ENCODE data around the gene SLC10A6.

Gene SLC10A6

DNA sequence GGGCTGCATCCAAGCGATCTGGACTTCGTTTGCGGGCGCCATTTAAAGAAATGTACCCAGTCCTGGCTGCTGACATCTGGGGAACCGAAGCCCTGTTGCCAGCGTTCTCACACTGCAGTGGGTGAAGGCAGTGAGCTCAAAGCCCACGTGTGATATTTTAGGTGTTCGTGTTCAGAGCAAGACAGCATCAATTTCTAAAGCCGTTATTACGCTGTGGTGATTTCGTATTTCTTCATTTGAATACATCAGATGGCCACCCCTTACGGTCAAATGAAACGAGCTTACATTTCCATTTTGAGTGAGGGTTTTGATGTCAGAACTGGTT is 43.4 kb upstream of the SLC10A6 start:
- H3K9me2 ChIP-seq (replicated peaks; ENCODE audit: insufficient read depth, low read length) = no peaks in the 10 kb centered on the region
- no peak overlapping the region for H2AFZ ChIP-seq (ENCODE audit: low read depth, low read length, severe bottlenecking)
- no peaks in the 10 kb centered on the region for H3K36me3 ChIP-seq (ENCODE audit: low read length)
- no peak overlapping the region for H3K4me2 ChIP-seq (ENCODE audit: low read depth, low read length, poor library complexity, severe bottlenecking)
- no peaks in the 10 kb centered on the region for H3K9me3 ChIP-seq (ENCODE audit: insufficient read depth, low read length)
- no peaks in the 10 kb centered on the region for H3F3A ChIP-seq (ENCODE audit: insufficient read depth)
- no peak for TF ChIP-seq EZH2phosphoT487 (conservative IDR thresholded peaks at IDR 0.05; ENCODE audit: low read length)
- no peak overlapping the region for H3K27ac ChIP-seq (ENCODE audit: low read depth, low read length)
- H3K9ac ChIP-seq (ENCODE audit: low read length) = no peak overlapping the region
- H3K27me3 ChIP-seq (ENCODE audit: low read length) = no peaks in the 10 kb centered on the region
- no peaks in the 10 kb centered on the region for H3K79me2 ChIP-seq (ENCODE audit: insufficient read depth, low read length)
- no peaks in the 10 kb centered on the region for H4K20me1 ChIP-seq (ENCODE audit: low read depth, low read length)
- H3K4me3 ChIP-seq (ENCODE audit: insufficient read depth, low read length, poor library complexity, severe bottlenecking) = no peak overlapping the region

DNA sequence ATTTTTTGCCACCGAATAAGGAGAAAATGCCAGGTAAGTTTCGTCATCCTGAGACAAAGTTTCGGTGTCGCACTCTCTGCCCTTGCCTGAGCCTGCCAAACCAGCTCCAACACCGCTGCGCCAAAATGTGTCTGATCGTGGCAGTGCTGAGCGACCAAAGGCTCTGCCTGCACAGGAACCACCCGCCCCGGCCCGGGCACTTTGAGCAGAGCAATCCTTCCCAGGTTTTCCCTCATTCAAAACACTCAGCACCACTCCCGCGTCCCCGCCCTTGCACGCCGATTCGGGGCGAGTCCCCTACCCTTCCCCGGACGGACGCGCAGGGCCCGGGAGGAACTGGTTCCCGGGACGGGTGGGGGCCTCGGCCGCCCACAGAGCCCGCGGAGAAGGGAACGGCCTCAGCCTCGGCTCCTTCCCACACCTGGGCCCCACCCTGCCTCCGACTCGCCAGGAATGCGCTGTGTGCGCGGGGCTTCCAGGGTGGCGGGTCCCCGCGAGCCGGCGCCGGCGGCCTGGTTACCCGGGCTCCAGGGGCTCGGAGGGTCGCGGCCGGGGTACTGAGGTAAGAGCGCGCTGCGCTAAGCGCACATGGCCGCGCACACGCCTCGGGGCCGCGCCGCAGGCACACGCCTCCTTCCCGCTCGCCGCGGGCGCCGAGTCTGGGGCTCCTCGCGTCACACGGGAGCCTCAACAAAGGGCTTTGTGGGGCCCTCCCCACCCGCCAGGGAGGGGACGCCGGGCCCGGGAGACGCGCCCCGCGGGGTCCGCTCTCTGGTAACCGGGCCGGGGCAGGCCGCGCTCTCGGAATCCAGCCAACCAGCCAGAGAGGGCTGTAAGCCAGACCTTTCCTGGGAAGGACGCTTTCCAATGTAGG is 42.8 kb upstream of the SLC10A6 start, which contains the start of gene C4orf36:
Gene C4orf36, minus strand, starts transcription at position 661 of the 874 bp plus-strand sequence. CDS start 902 bp downstream, outside the sequence.
- no peaks in the 10 kb centered on the region for H3F3A ChIP-seq (ENCODE audit: insufficient read depth)
- H3K79me2 ChIP-seq (ENCODE audit: insufficient read depth, low read length) = no peaks in the 10 kb centered on the region
- no peak within 1 kb of the TSS for H3K9ac ChIP-seq (ENCODE audit: low read length)
- H3K9me2 ChIP-seq (replicated peaks; ENCODE audit: insufficient read depth, low read length) = no peaks in the 10 kb centered on the region
- H3K4me2 ChIP-seq (ENCODE audit: low read depth, low read length, poor library complexity, severe bottlenecking) = no peak within 1 kb of the TSS
- no peaks in the 10 kb centered on the region for H3K9me3 ChIP-seq (ENCODE audit: insufficient read depth, low read length)
- H3K27me3 ChIP-seq (ENCODE audit: low read length) = no peaks in the 10 kb centered on the region
- H3K27ac ChIP-seq (ENCODE audit: low read depth, low read length) = no peak within 1 kb of the TSS
- H2AFZ ChIP-seq (ENCODE audit: low read depth, low read length, severe bottlenecking) = no peak within 1 kb of the TSS
- H3K4me3 ChIP-seq (ENCODE audit: insufficient read depth, low read length, poor library complexity, severe bottlenecking) = no peak within 1 kb of the TSS
- H4K20me1 ChIP-seq (ENCODE audit: low read depth, low read length) = no peaks in the 10 kb centered on the region
- TF ChIP-seq EZH2phosphoT487 (conservative IDR thresholded peaks at IDR 0.05; ENCODE audit: low read length) = no peak
- TF ChIP-seq, protein P1, sequence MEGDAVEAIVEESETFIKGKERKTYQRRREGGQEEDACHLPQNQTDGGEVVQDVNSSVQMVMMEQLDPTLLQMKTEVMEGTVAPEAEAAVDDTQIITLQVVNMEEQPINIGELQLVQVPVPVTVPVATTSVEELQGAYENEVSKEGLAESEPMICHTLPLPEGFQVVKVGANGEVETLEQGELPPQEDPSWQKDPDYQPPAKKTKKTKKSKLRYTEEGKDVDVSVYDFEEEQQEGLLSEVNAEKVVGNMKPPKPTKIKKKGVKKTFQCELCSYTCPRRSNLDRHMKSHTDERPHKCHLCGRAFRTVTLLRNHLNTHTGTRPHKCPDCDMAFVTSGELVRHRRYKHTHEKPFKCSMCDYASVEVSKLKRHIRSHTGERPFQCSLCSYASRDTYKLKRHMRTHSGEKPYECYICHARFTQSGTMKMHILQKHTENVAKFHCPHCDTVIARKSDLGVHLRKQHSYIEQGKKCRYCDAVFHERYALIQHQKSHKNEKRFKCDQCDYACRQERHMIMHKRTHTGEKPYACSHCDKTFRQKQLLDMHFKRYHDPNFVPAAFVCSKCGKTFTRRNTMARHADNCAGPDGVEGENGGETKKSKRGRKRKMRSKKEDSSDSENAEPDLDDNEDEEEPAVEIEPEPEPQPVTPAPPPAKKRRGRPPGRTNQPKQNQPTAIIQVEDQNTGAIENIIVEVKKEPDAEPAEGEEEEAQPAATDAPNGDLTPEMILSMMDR (IDR thresholded peaks at IDR 0.05; ENCODE audit: insufficient read depth, low read length, poor library complexity, severe bottlenecking) = no peak
- no peaks in the 10 kb centered on the region for H3K36me3 ChIP-seq (ENCODE audit: low read length)

DNA sequence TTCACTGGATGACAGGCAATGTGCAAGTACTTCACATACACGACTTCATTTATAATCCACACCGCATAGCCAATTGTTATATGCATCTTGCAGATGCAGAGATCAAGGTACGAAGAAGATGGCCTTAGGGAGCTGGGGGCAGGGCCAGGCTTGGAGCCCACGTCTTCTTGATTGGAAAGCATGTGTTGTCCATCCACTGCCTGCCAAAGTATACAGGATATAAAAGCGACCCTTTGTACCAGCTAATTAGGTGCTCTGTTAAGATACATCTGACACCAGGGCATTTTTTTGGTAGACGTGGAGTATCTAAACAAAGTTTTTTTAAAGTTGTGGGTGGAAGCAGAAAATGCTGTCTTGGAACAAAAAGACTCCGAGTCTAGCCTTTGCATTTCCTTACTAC is 41.6 kb upstream of the SLC10A6 start:
- Histone ChIP-seq H3K4me2 (ENCODE audit: low read depth, low read length, poor library complexity, severe bottlenecking) (no peak overlapping the region), H3K9ac (ENCODE audit: low read length) (no peak overlapping the region), H3K27me3 (ENCODE audit: low read length) (no peaks in the 10 kb centered on the region), H3K79me2 (ENCODE audit: insufficient read depth, low read length) (no peaks in the 10 kb centered on the region), H3K36me3 (ENCODE audit: low read length) (no peaks in the 10 kb centered on the region), H3K9me3 (ENCODE audit: insufficient read depth, low read length) (no peaks in the 10 kb centered on the region), H3K4me3 (ENCODE audit: insufficient read depth, low read length, poor library complexity, severe bottlenecking) (no peak overlapping the region), H2AFZ (ENCODE audit: low read depth, low read length, severe bottlenecking) (no peak overlapping the region), H4K20me1 (ENCODE audit: low read depth, low read length) (no peaks in the 10 kb centered on the region), H3K9me2 (replicated peaks; ENCODE audit: insufficient read depth, low read length) (no peaks in the 10 kb centered on the region), H3K27ac (ENCODE audit: low read depth, low read length) (no peak overlapping the region), H3F3A (ENCODE audit: insufficient read depth) (no peaks in the 10 kb centered on the region)
- TF ChIP-seq, protein P1 (IDR thresholded peaks at IDR 0.05; ENCODE audit: insufficient read depth, low read length, poor library complexity, severe bottlenecking) = no peak
- no peak for TF ChIP-seq EZH2phosphoT487 (conservative IDR thresholded peaks at IDR 0.05; ENCODE audit: low read length)

DNA sequence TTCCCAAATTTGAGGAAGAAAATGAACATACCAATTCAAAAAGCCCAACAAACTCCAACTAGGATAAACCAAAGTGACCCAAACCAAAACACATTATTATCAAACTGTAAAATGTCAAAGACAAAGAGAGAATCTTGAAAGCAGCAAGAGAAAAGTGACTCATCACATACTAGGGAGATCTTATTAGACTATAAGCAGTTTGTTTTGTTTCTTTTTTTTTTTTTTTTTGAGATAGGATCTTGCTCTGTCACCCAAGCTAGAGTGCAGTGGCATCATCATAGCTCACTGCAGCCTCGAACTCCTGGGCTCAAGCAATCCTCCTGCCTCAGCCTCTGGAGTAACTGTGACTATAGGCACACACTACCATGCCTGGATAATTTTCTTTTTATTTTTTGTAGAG is 30.5 kb upstream of the SLC10A6 start:
- Histone ChIP-seq H4K20me1 (ENCODE audit: low read depth, low read length) (no peaks in the 10 kb centered on the region), H3K4me2 (ENCODE audit: low read depth, low read length, poor library complexity, severe bottlenecking) (no peak overlapping the region), H3K27me3 (ENCODE audit: low read length) (no peaks in the 10 kb centered on the region), H3K9me2 (replicated peaks; ENCODE audit: insufficient read depth, low read length) (no peaks in the 10 kb centered on the region), H2AFZ (ENCODE audit: low read depth, low read length, severe bottlenecking) (no peak overlapping the region), H3K9ac (ENCODE audit: low read length) (no peak overlapping the region), H3K9me3 (ENCODE audit: insufficient read depth, low read length) (no peaks in the 10 kb centered on the region), H3K4me3 (ENCODE audit: insufficient read depth, low read length, poor library complexity, severe bottlenecking) (no peak overlapping the region), H3F3A (ENCODE audit: insufficient read depth) (no peaks in the 10 kb centered on the region), H3K27ac (ENCODE audit: low read depth, low read length) (no peak overlapping the region), H3K36me3 (ENCODE audit: low read length) (no peaks in the 10 kb centered on the region), H3K79me2 (ENCODE audit: insufficient read depth, low read length) (no peaks in the 10 kb centered on the region)
- no peak for TF ChIP-seq EZH2phosphoT487 (conservative IDR thresholded peaks at IDR 0.05; ENCODE audit: low read length)
